Astrocyte (in vitro differentiated cells and primary cell): ENCODE measurements around the gene TRPC4AP.

Source experiments
- CTCF ChIP-seq: IDR thresholded peaks from 2 replicates; pipeline ENCODE4 v1.5.1; 2011; ENCODE audit warnings: low read depth, mild to moderate bottlenecking, inconsistent platforms, low read length, moderate library complexity; ENCODE audit not compliant: insufficient read depth
- EZH2 ChIP-seq: IDR thresholded peaks from 2 replicates; pipeline ENCODE4 v1.6.1; 2012; ENCODE audit warnings: mild to moderate bottlenecking, low read length, inconsistent platforms; ENCODE audit not compliant: insufficient read depth

- TF ChIP-seq CTCF (no peak), EZH2 (no peak)
Observed at GRCh38 chr20:35054814-35055213, 37.8 kb downstream of the TRPC4AP start.
